PC-9 (cell line): ENCODE data around the gene LDHAL6A.

Experiments
- CTCF ChIP-seq: fragments of 200-600 bp; sonication (generic); conservative IDR thresholded peaks from 2 replicates; pipeline ENCODE4 v1.6.1; 2017; ENCODE audit warnings: mixed run types, antibody characterized with exemption, mild to moderate bottlenecking, moderate library complexity
- EZH2 ChIP-seq: fragments of 200-600 bp; sonication (generic); IDR thresholded peaks from 2 replicates; pipeline ENCODE4 v1.8.0; 2017; ENCODE audit warnings: antibody characterized with exemption, low read depth

DNA sequence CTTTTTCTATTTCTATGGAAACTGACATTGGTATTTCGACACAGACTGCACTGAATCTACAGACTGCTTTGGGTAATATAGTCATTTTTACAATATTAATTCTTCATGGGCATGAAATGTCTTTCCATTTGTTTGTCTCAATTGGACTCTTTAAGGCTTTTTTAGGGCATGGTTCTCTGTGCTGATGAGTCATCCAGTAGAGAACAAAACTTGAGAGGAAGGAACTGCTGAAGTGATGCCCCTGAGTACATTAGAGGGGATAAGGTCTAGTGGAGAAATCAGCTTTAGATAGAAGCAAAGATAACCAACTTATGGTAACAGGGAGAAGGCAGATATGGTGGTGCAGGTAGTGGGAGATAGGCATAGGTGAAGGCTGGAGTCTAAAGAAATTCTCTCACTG lies 46.0 kb downstream of the LDHAL6A start:
- no peak for TF ChIP-seq CTCF
- TF ChIP-seq EZH2 = no peak
